ENCODE measurements around the gene SMIM38.

- TF ChIP-seq CTCF (IDR thresholded peaks at IDR 0.05) (no peak), POLR2A (IDR thresholded peaks at IDR 0.05) (no peak)
These were observed 36.5 kb upstream of the SMIM38 start for GRCh38 chr11:69119190-69119589.

All from lower leg skin (tissue), 3 donors.